SJSA1 (cell line): ENCODE results near the gene MIPEP. TPM values are rescaled to one million over a fixed set of nuclear protein-coding genes. Genes with fewer than 3 reads are reported as not detected.
A peak's percentile ranks its signal among the peaks of the same experiment; 100 is the strongest.

Experiments used
- DNase-seq, 2 experiments: peaks; one replicate each; pipeline ENCODE4 v3.0.0-alpha.2; 2015 to 2020; ENCODE audit warnings: low spot score in 2 of 2, low read depth in 1 of 2
- H3K27ac ChIP-seq: fragments of 250-450 bp; sonication (Bioruptor Pico); 2 replicates; pipeline ENCODE4 v1.5.1; 2020; ENCODE audit warnings: mild to moderate bottlenecking, moderate library complexity
- H3K27me3 ChIP-seq: fragments of 250-450 bp; sonication (Bioruptor Pico); replicated peaks from 2 replicates; pipeline ENCODE4 v1.5.1; 2020; ENCODE audit warnings: mild to moderate bottlenecking, moderate library complexity
- H3K36me3 ChIP-seq: fragments of 250-450 bp; sonication (Bioruptor Pico); 2 replicates; pipeline ENCODE4 v1.5.1; 2020; ENCODE audit warnings: mild to moderate bottlenecking
- H3K4me1 ChIP-seq: fragments of 250-450 bp; sonication (Bioruptor Pico); replicated peaks from 2 replicates; pipeline ENCODE4 v1.6.1; 2021; ENCODE audit warnings: mild to moderate bottlenecking
- H3K4me3 ChIP-seq: fragments of 250-450 bp; sonication (Bioruptor Pico); 2 replicates; pipeline ENCODE4 v1.5.1; 2020; ENCODE audit warnings: mild to moderate bottlenecking
- H3K9me3 ChIP-seq: fragments of 250-450 bp; sonication (Bioruptor Pico); replicated peaks from 2 replicates; pipeline ENCODE4 v1.5.1; 2020; ENCODE audit warnings: mild to moderate bottlenecking
- total RNA-seq: library from RNA; depleted of rRNA; stranded (reverse); fragments of >200 nt; shearing (Covaris generic); gene quantifications from 2 replicates; pipeline ENCODE4 v1.2.3, GENCODE V29; 2014

MIPEP gene
- total RNA-seq, 1 experiment from 2014 or later = 6.1 TPM

GRCh38 chr13:23876265-23876664 is 12.9 kb downstream of the MIPEP start:
- no peak overlapping the region for H3K4me3 ChIP-seq
- H3K27ac ChIP-seq = no peak overlapping the region
- no peaks in the 10 kb centered on the region for H3K9me3 ChIP-seq
- no peaks in the 10 kb centered on the region for H3K4me1 ChIP-seq
- peaks cover 4% of the 10 kb centered on the region; the same call in 1 of the 2 replicates for H3K36me3 ChIP-seq
- no peak for DNase-seq
- H3K27me3 ChIP-seq = no peaks in the 10 kb centered on the region

- DNase-seq = peak in 1 of 2 experiments; percentile 10
- Histone ChIP-seq H3K4me1 (no peaks in the 10 kb centered on the region), H3K27me3 (no peaks in the 10 kb centered on the region), H3K27ac (no peak overlapping the region), H3K4me3 (no peak overlapping the region), H3K9me3 (no peaks in the 10 kb centered on the region), H3K36me3 (no peaks in the 10 kb centered on the region)
These were observed 17.5 kb downstream of the MIPEP start for GRCh38 chr13:23871616-23872220.

- H3K4me3 ChIP-seq = no peak overlapping the region
- DNase-seq = no peak
- H3K27me3 ChIP-seq = no peaks in the 10 kb centered on the region
- H3K4me1 ChIP-seq = no peaks in the 10 kb centered on the region
- no peaks in the 10 kb centered on the region for H3K9me3 ChIP-seq
- H3K27ac ChIP-seq = no peak overlapping the region
- H3K36me3 ChIP-seq = no peaks in the 10 kb centered on the region
These were observed 18.7 kb downstream of the MIPEP start for GRCh38 chr13:23870356-23871140.

GRCh38 chr13:23868521-23868920 is 20.7 kb downstream of the MIPEP start:
- H3K36me3 ChIP-seq = no peaks in the 10 kb centered on the region
- no peak overlapping the region for H3K27ac ChIP-seq
- no peaks in the 10 kb centered on the region for H3K9me3 ChIP-seq
- H3K27me3 ChIP-seq = no peaks in the 10 kb centered on the region
- no peak overlapping the region for H3K4me3 ChIP-seq
- no peaks in the 10 kb centered on the region for H3K4me1 ChIP-seq
- no peak for DNase-seq

DNA sequence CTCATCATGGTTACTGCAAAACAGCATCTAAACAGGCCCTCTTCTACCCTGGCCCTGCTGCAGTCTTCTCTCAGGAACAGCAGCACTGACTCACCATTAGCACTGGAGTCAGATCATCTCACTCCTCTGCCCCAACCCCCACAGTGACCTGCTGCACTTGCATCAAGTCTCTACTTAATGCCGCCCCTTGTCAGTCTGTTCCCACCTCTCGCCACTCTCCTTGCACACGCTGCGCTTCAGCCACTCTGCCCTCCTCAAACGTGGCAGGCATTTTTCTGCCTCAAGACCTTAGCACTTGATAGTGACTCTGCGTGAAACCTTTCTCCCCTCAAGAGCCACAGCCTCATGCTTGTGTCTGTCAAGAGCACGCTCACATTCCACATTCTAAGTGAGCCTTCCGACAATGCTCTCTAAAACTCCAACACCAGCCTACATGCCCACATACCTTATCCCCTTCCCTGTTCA is 22.1 kb downstream of the MIPEP start:
- H3K27me3 ChIP-seq = no peaks in the 10 kb centered on the region
- no peaks in the 10 kb centered on the region for H3K36me3 ChIP-seq
- DNase-seq = no peak
- no peaks in the 10 kb centered on the region for H3K9me3 ChIP-seq
- H3K4me1 ChIP-seq = no peaks in the 10 kb centered on the region
- no peak overlapping the region for H3K27ac ChIP-seq
- no peak overlapping the region for H3K4me3 ChIP-seq

DNA sequence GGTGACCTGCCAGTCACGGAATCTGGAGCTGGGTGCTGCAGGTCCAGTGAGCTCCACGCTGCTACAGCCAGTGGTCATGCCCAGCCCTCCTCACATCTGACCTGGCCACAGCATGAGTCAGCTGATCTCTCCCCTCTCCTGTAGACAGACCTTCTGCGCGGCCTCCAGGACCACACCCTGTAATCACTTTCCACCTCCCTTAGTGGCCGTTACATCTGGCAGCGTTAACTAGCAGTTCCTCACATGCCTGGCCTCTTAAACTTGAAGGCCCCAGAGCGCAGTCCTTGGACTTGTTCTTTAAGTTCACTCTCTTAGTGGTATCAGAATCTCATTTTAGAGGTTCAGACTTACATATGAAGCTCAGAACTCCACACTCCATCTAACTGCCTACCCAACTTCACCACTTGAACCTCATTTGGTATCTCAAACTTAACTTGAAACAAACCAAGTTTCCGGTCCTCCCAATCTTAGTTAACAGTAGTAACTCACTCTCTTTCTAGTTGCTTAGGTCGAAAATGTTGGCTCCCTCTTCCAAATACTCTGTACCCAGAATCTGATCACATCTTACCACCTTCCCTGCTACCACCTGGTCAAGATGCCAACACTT is 22.7 kb downstream of the MIPEP start:
- no peaks in the 10 kb centered on the region for H3K36me3 ChIP-seq
- H3K4me1 ChIP-seq = no peaks in the 10 kb centered on the region
- H3K27me3 ChIP-seq = no peaks in the 10 kb centered on the region
- no peaks in the 10 kb centered on the region for H3K9me3 ChIP-seq
- DNase-seq = no peak
- no peak overlapping the region for H3K27ac ChIP-seq
- H3K4me3 ChIP-seq = no peak overlapping the region

DNA sequence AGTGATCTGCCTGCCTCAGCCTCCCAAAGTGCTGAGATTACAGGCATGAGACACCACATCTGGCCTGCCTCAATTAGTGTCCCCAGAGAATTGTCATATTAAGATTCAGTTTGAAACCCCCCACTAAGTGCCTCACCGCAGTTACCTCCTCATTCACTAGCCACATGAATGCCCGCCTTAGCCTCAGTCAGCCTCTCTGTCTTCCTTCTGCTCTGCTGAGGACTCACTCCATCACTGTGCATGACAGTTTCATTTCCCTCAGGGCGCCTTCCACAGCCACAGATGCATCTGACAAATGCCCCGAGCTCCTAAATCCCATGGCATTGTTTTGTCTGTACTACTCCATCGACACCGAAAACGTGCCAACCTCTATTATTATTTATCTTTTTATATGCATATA is 23.3 kb downstream of the MIPEP start:
- no peaks in the 10 kb centered on the region for H3K27me3 ChIP-seq
- H3K4me3 ChIP-seq = no peak overlapping the region
- no peaks in the 10 kb centered on the region for H3K36me3 ChIP-seq
- H3K9me3 ChIP-seq = no peaks in the 10 kb centered on the region
- no peaks in the 10 kb centered on the region for H3K4me1 ChIP-seq
- H3K27ac ChIP-seq = no peak overlapping the region
- no peak for DNase-seq

DNA sequence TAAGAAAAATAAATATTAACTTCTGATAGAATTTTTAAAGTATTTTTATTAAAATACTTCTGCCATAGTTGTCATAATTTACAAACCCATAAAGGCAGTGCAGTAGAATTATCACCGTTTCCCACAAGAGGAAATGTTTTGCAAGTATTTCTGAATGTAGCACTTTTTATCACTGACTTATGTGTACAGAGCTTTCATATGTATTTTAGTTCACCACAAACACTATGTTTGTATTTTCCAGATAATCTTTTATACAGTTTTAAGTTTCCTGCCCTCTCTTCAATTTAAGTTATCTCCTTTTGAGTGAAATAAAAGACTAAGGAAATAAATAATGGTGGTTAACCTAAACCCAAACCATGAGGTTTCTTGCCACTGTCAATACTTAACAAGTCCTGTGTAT is 24.2 kb downstream of the MIPEP start:
- DNase-seq = no peak
- no peaks in the 10 kb centered on the region for H3K4me1 ChIP-seq
- no peaks in the 10 kb centered on the region for H3K27me3 ChIP-seq
- H3K9me3 ChIP-seq = no peaks in the 10 kb centered on the region
- H3K27ac ChIP-seq = no peak overlapping the region
- H3K36me3 ChIP-seq = no peaks in the 10 kb centered on the region
- H3K4me3 ChIP-seq = no peak overlapping the region

DNA sequence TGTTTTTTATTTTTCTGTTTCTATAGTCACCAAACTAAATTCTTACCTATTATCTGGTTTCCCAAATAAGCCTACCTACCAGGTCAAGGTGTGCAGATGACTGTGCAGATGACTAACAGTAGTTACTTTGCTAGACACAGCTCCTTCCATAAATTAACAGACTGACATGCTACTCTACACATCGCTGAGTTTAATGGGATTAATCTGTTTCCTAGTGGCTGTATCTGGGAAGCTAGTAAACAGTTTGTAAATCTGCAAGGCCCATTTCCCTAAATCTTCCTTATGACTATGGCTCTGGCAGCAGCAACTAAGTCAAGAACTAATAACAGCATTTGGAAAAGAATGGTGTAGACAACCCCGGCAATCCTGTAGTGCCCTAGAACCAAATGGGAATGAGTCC is 27.9 kb downstream of the MIPEP start:
- Histone ChIP-seq H3K36me3 (no peaks in the 10 kb centered on the region), H3K27me3 (no peaks in the 10 kb centered on the region)
- DNase-seq = no peak

GRCh38 chr13:23859904-23860303 is 29.3 kb downstream of the MIPEP start:
- no peaks in the 10 kb centered on the region for H3K4me1 ChIP-seq
- H3K9me3 ChIP-seq = no peaks in the 10 kb centered on the region
- H3K27me3 ChIP-seq = no peaks in the 10 kb centered on the region
- no peak overlapping the region for H3K27ac ChIP-seq
- no peak for DNase-seq
- no peaks in the 10 kb centered on the region for H3K36me3 ChIP-seq
- no peak overlapping the region for H3K4me3 ChIP-seq

More for the DNA sequence above, 27.9 kb downstream of the MIPEP start:
- Histone ChIP-seq H3K4me3 (no peak overlapping the region), H3K4me1 (no peaks in the 10 kb centered on the region), H3K9me3 (no peaks in the 10 kb centered on the region), H3K27ac (no peak overlapping the region)

GRCh38 chr13:23859455-23859854 is 29.7 kb downstream of the MIPEP start:
- Histone ChIP-seq H3K4me1 (no peaks in the 10 kb centered on the region), H3K27ac (no peak overlapping the region), H3K9me3 (no peaks in the 10 kb centered on the region), H3K4me3 (no peak overlapping the region), H3K27me3 (no peaks in the 10 kb centered on the region), H3K36me3 (no peaks in the 10 kb centered on the region)
- no peak for DNase-seq

DNA sequence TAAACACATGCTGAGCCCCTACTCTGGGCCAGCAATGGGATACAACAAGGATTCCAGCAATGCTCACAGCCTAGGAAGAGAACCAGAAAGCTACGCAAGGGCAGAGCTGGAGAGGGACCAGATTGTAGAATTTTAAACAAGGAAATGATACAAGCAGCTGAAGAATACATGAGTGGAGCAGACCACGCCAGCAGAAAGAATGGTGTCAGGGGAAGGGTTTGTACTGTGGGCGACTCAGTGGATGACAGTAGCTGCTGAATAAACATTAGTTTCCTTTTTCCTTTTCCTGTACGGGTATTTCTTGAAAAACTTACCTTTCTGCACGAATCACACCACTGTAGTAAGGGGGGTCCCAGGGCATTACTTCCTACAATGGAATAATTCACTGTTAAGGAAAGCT is 30.7 kb downstream of the MIPEP start:
- Histone ChIP-seq H3K27ac (no peak overlapping the region), H3K27me3 (no peaks in the 10 kb centered on the region), H3K4me3 (no peak overlapping the region), H3K36me3 (no peaks in the 10 kb centered on the region), H3K4me1 (no peaks in the 10 kb centered on the region), H3K9me3 (no peaks in the 10 kb centered on the region)
- no peak for DNase-seq

GRCh38 chr13:23856008-23856750 is 33.0 kb downstream of the MIPEP start:
- DNase-seq = no peak
- Histone ChIP-seq H3K36me3 (no peaks in the 10 kb centered on the region), H3K4me3 (no peak overlapping the region), H3K9me3 (no peaks in the 10 kb centered on the region), H3K4me1 (peaks cover 6% of the 10 kb centered on the region), H3K27me3 (no peaks in the 10 kb centered on the region), H3K27ac (no peak overlapping the region)

- Histone ChIP-seq H3K27me3 (no peaks in the 10 kb centered on the region), H3K4me3 (no peak overlapping the region), H3K4me1 (peaks cover 6% of the 10 kb centered on the region), H3K27ac (no peak overlapping the region), H3K36me3 (no peaks in the 10 kb centered on the region), H3K9me3 (no peaks in the 10 kb centered on the region)
- no peak for DNase-seq
These were observed 33.8 kb downstream of the MIPEP start for GRCh38 chr13:23855360-23855759.
